CD14-positive monocyte (primary cell): ENCODE measurements around the gene SLC25A13. TPM values are rescaled to one million over a fixed set of nuclear protein-coding genes. Genes with fewer than 3 reads are reported as not detected.

Source experiments
- DNase-seq, 3 donors: peaks; one replicate each; pipeline ENCODE4 v3.0.0-alpha.2; 2011 to 2022
- H2AFZ ChIP-seq: 2 replicates; pipeline ENCODE4 v1.6.0; 2012; ENCODE audit warnings: mild to moderate bottlenecking, low read depth, low read length, inconsistent platforms; ENCODE audit not compliant: insufficient read depth, poor library complexity, severe bottlenecking
- H3K27ac ChIP-seq, 2 donors: 1 replicate in 1 of 2; 2 replicates in 1 of 2; pipeline ENCODE4 v1.5.1; 2012 to 2013; ENCODE audit warnings: low read length in 2 of 2, control low read depth in 1 of 2, inconsistent platforms in 1 of 2, low read depth in 1 of 2, mild to moderate bottlenecking in 1 of 2
- H3K27me3 ChIP-seq, 2 donors: one replicate each; pipeline versions ENCODE4 v1.6.0 to v1.6.1; 2011 to 2013; ENCODE audit warnings: low read length in 2 of 2; ENCODE audit not compliant: control insufficient read depth in 2 of 2, insufficient read depth in 2 of 2
- H3K36me3 ChIP-seq, 2 donors: replicated peaks in 1 of 2; 1 replicate in 1 of 2; 2 replicates in 1 of 2; pipeline versions ENCODE4 v1.5.1 to v1.6.1; 2012 to 2013; ENCODE audit warnings: low read length in 2 of 2, control low read depth in 1 of 2, inconsistent platforms in 1 of 2, mild to moderate bottlenecking in 1 of 2; ENCODE audit not compliant: insufficient read depth in 2 of 2, control insufficient read depth in 1 of 2
- H3K4me1 ChIP-seq, 2 donors: 1 replicate in 1 of 2; 2 replicates in 1 of 2; pipeline versions ENCODE4 v1.5.1 to v1.6.1; 2012 to 2013; ENCODE audit warnings: low read length in 2 of 2, control low read depth in 1 of 2, inconsistent platforms in 1 of 2, mild to moderate bottlenecking in 1 of 2, moderate library complexity in 1 of 2; ENCODE audit not compliant: insufficient read depth in 2 of 2, control insufficient read depth in 1 of 2
- H3K4me2 ChIP-seq: replicated peaks from 2 replicates; pipeline ENCODE3; 2012; ENCODE audit warnings: low read length, moderate library complexity, mild to moderate bottlenecking; ENCODE audit not compliant: poor library complexity, severe bottlenecking; ENCODE audit errors: extremely low read depth
- H3K4me3 ChIP-seq, 3 experiments: fragments of 200-600 bp in 1 of 3; sonication (generic) in 1 of 3; replicated peaks in 1 of 3; 1 replicate in 2 of 3; 2 replicates in 1 of 3; pipeline ENCODE4 v1.5.1; 2011 to 2013; ENCODE audit warnings: low read length in 3 of 3, mild to moderate bottlenecking in 3 of 3, control low read depth in 2 of 3, low read depth in 2 of 3, inconsistent platforms in 1 of 3, moderate library complexity in 1 of 3
- H3K79me2 ChIP-seq: 2 replicates; pipeline ENCODE4 v1.6.0; 2012; ENCODE audit warnings: mild to moderate bottlenecking, control low read depth, inconsistent platforms, low read length, moderate library complexity; ENCODE audit not compliant: insufficient read depth
- H3K9ac ChIP-seq: 2 replicates; pipeline ENCODE4 v1.6.0; 2017; ENCODE audit warnings: low read length, mild to moderate bottlenecking; ENCODE audit not compliant: insufficient read depth, poor library complexity, severe bottlenecking
- H3K9me3 ChIP-seq, 2 donors: replicated peaks in 1 of 2; 1 replicate in 1 of 2; 2 replicates in 1 of 2; pipeline versions ENCODE4 v1.5.1 to v1.6.1; 2012 to 2013; ENCODE audit warnings: low read length in 2 of 2, control low read depth in 1 of 2; ENCODE audit not compliant: control insufficient read depth in 1 of 2, insufficient read depth in 1 of 2
- H4K20me1 ChIP-seq: 2 replicates; pipeline ENCODE4 v1.6.0; 2012; ENCODE audit warnings: mild to moderate bottlenecking, low read length, control low read depth, moderate library complexity; ENCODE audit not compliant: insufficient read depth
- H3K27ac Mint-ChIP-seq, 7 donors: one replicate each; pipeline ENCODE4 v1.8.0; 2020; ENCODE audit warnings: mild to moderate bottlenecking in 7 of 7, mixed read lengths in 7 of 7, moderate library complexity in 6 of 7, inconsistent platforms in 2 of 7
- H3K27me3 Mint-ChIP-seq, 3 donors: one replicate each; pipeline ENCODE4 v1.8.0; 2021 to 2022; ENCODE audit warnings: low read depth in 3 of 3, mild to moderate bottlenecking in 3 of 3, mixed read lengths in 3 of 3, moderate library complexity in 3 of 3, inconsistent platforms in 1 of 3
- H3K36me3 Mint-ChIP-seq, 2 donors: one replicate each; pipeline ENCODE4 v1.8.0; 2020; ENCODE audit warnings: mixed read lengths in 2 of 2, inconsistent platforms in 1 of 2, mild to moderate bottlenecking in 1 of 2
- H3K4me1 Mint-ChIP-seq: one replicate; pipeline ENCODE4 v1.8.0; 2020; ENCODE audit warnings: mild to moderate bottlenecking, mixed read lengths
- H3K4me3 Mint-ChIP-seq, 2 donors: one replicate each; pipeline ENCODE4 v1.8.0; 2020; ENCODE audit warnings: mild to moderate bottlenecking in 2 of 2, mixed read lengths in 2 of 2, moderate library complexity in 1 of 2
- H3K9me3 Mint-ChIP-seq, 7 donors: one replicate each; pipeline ENCODE4 v1.8.0; 2020 to 2022; ENCODE audit warnings: mixed read lengths in 7 of 7, mild to moderate bottlenecking in 6 of 7, moderate library complexity in 6 of 7, inconsistent platforms in 2 of 7
- CTCF ChIP-seq: fragments of 200-600 bp; IDR thresholded peaks from one replicate; pipeline ENCODE4 v1.8.0; 2022; ENCODE audit warnings: antibody characterized with exemption, mild to moderate bottlenecking
- WGBS: methylation state at CpG from one replicate; pipeline ENCODE4 v1.1.5; 2013; ENCODE audit warnings: missing lambda C conversion rate; ENCODE audit not compliant: insufficient coverage; 5-methylcytosine and 5-hydroxymethylcytosine counted together
- intact Hi-C, 2 donors: fragments of 100-400 bp; cut with micrococcal nuclease; formaldehyde crosslinking; loops; one replicate each; pipeline versions ENCODE4 v1.15.0 to v1.15.1; 2023
- polyA plus RNA-seq, 3 donors: library from polyadenylated mRNA; depleted of rRNA in 1 of 3; unstranded in 2 of 3; stranded (reverse) in 1 of 3; fragments of 300-500 nt in 2 of 3; fragments of >200 nt in 1 of 3; fragmentation: Illumina TruSeq in 2 of 3; gene quantifications; 1 replicate in 2 of 3; 2 replicates in 1 of 3; pipeline ENCODE4 v1.2.3, GENCODE V29; 2012 to 2021

SLC25A13 gene
- polyA plus RNA-seq, 3 donors, result 12.7 to 15.7 (median 14.4) TPM

- Histone ChIP-seq H4K20me1 (peaks cover 90% of the 10 kb centered on the region), H3K27ac (no peak overlapping the region), H3K4me1 (no peaks in the 10 kb centered on the region), H3K9me3 (no peaks in the 10 kb centered on the region), H2AFZ (no peak overlapping the region), H3K79me2 (peaks cover 58% of the 10 kb centered on the region), H3K27me3 (no peaks in the 10 kb centered on the region), H3K4me2 (no peak overlapping the region), H3K4me3 (no peak overlapping the region), H3K36me3 (peaks cover 2 to 9% of the 10 kb centered on the region in 2 donors), H3K9ac (no peak overlapping the region)
- H3K4me1 Mint-ChIP-seq, result peaks cover 1% of the 10 kb centered on the region
- H3K4me3 Mint-ChIP-seq, result no peak overlapping the region
- no peak for DNase-seq
- intact Hi-C loops, result no loop called here
- TF ChIP-seq CTCF, result no peak
- H3K9me3 Mint-ChIP-seq, result no peaks in the 10 kb centered on the region
- peaks cover 9 to 16% of the 10 kb centered on the region in 2 donors for H3K36me3 Mint-ChIP-seq
- no peaks in the 10 kb centered on the region for H3K27me3 Mint-ChIP-seq
- no peak overlapping the region for H3K27ac Mint-ChIP-seq
These were observed 21.4 kb downstream of the SLC25A13 start for GRCh38 chr7:96300502-96300901.

GRCh38 chr7:96299496-96299895 is 22.4 kb downstream of the SLC25A13 start:
- Mint-ChIP-seq H3K27ac (no peak overlapping the region), H3K9me3 (peaks cover 0 to 5% (median 0%) of the 10 kb centered on the region in 7 donors), H3K27me3 (no peaks in the 10 kb centered on the region), H3K36me3 (peaks cover 18 to 26% of the 10 kb centered on the region in 2 donors), H3K4me1 (no peaks in the 10 kb centered on the region), H3K4me3 (no peak overlapping the region)
- no peak for DNase-seq
- TF ChIP-seq CTCF, result no peak
- H3K36me3 ChIP-seq, result peaks cover 5 to 9% of the 10 kb centered on the region in 2 donors
- no peak overlapping the region for H3K9ac ChIP-seq
- no peaks in the 10 kb centered on the region for H3K4me1 ChIP-seq
- H3K9me3 ChIP-seq, result no peaks in the 10 kb centered on the region
- no peak overlapping the region for H2AFZ ChIP-seq
- no peak overlapping the region for H3K27ac ChIP-seq
- no peak overlapping the region for H3K4me2 ChIP-seq
- no CpG with 5 or more reads among the region's 1 CpG for WGBS
- H3K27me3 ChIP-seq, result no peaks in the 10 kb centered on the region
- H3K79me2 ChIP-seq, result peaks cover 48% of the 10 kb centered on the region
- intact Hi-C loops, result no loop called here
- H4K20me1 ChIP-seq, result peaks cover 80% of the 10 kb centered on the region
- H3K4me3 ChIP-seq, result no peak overlapping the region
